NCI-H187 treated with DMSO at 0.1 percent for 48 hours (cell line): Measurements from ENCODE around the gene ZNF74.

ENCODE experiments used
- DNase-seq: peaks from one replicate; lab custom pipeline; 2025; lab: John Stamatoyannopoulos, UW

Gene ZNF74

DNA sequence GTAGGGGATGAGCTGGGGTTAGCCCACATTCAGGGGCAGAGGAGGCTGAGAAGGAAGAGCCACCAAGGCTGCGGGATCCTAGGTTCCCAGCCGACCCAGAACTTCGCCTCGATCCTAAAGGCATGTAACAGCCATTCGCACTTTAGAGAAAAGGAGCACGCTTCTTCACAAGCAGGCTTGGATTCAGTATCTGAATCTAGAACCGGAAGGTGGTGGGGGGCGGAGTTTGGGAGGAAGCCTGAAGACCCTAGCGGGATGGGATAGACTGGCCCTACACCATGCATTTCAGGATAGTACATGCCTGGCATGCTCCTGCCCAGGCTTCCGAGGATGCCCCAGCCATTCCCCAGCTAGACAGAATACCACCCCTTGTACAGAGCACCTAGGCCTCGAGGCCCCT, 39.2 kb downstream of the ZNF74 start:
- no peak for DNase-seq

DNA sequence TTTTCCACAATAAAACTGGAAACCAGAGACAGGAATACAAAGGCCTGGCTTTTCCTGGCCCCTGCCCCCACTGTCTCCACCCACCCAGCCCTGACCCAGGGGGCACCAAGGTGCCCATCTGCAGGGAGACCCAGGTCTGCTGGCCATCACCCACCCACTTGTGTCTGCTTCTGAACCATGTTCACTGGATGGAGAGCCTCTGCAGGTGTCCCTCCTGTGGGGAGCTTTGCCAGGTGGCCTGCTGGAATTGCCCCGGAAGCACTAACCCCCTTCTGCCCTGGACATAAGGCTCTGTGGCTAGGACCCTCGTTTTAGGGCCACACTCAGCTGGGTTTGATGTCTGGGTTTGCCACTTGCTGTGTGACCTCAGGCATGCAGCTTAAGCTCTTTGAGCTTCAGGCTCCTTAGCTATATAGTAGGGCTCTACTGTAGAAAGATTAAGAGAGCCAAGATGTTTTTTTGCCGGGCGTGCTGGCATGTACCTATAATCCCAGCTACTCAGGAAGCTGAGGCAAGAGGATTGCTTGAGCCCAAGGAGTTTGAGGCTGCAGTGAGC, 39.8 kb downstream of the ZNF74 start:
- DNase-seq = no peak

DNA sequence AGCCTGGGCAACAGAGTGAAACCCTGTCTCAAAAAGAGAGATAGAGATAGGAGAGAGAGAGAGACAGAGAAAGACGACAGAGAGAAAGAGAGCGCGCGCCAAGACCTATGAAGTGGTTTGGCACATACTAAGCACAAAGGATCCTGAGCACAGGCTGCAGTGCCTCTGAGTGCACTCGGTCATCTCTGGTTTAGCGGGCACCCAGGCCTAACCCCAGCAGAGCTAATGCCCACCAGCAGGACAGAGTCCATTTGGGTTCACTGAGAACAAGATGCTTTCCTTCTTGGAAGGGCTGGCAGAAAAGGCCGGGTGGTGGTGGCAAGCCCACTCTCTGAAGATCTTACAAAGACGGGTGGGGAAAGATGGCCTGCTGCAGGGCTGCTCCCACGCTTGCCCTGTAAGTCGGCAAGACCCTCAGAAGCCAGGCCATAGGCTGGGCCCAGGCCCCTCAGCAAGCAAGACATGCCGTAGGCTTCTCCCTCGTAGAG, 40.4 kb downstream of the ZNF74 start:
- no peak for DNase-seq

DNA sequence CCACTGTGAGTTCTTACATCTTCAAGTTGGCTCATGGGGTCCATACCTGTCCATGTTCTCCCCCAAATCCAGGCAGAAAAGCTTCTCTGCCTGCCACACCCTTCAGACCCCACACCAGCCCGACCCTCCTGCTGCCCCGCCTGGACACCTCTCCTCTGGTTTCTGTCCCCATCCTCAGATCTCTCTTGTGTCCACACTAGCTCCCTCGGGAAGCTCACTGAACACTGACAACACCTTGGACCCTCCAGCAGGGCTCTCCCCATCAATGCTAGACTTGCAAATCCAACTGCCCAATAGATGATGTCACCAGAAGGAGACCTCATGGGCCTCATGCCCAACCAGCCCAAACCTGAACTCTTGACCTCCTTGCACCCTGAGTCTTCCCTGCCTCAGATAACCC, 40.8 kb downstream of the ZNF74 start:
- no peak for DNase-seq

DNA sequence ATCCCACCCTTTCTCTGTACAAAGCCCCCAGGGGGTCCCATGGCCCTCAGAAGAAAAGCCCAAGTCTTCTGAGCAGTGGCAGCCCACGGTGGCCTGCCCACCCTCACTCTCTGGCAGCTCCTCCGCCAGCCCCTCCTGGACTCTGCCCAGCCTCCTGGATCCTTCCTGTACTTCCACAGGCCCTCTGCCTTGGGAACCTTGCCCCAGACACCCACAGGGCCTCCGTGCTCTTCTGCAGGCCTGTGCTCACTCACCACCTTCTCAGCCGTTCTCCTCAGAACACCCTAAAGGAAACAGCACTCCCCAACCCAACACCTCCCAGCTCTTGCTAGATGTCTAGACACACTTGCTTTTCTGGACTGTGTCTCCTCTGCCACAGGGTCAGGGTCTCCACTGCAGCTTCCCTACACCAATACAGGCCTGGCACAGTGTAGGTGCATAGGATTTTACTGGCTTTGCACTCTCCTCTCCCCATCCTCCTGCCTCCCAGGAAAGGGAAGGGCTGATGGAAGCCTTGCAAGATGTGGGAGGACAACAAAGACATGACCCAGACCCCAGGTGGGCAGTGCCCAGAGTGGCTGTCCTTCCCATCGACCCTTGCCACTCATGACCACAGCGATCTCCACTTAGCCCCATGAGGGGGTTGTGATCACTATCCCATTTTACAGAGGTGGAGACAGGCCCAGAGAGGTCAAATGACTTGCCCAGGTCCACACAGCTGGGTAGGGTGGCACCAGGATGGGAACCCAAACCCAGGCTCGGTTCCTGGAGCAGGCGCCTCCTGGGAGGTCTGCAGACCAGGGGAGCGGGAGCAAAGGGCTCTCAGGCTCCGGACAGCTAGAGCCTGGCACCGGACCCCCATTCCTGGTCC, 41.7 kb downstream of the ZNF74 start:
- DNase-seq = no peak

- DNase-seq = no peak
Measured at GRCh38 chr22:20436307-20436767, 42.4 kb downstream of the ZNF74 start.

DNA sequence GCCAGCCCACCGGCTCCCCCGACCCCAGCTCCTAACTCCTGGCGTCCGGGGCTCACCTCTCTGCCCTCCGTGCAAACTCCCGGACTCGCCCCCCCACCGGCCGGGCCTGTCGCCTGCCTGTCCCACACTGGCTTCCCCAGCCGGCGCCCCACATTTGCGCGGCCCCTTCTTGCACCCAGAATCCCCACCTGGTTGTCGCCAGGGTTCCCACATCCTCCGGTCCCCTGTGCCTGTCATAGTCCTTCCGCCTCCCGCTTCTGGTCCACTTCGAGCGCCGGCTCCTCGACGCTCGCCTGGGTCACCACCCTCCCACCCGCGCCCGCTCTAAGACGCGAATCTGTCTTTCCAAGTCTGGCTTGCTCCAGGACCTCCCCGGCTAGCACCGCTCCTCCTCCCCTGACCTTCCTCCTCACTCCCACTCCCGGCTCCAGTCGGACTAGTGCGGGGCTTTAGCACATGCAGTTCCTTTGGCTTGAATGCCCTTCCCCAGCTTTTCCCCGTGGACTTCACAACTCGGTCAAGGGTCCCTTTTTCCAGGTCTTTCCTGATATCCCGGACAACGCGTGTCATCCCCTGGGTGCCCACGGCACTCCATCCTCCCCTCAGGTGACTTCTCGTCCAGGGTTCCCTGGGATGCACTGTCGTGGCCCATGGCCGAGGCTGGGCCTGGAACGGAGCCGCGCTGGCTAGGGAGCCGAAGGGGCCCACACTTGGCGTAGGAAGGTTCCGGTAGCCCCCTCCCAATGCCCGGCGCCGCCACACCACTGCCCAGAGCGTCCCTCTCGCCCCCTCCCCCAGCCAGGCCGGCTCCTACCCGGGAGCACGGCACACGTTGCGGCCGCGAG, 43.0 kb downstream of the ZNF74 start:
- DNase-seq = no peak

DNA sequence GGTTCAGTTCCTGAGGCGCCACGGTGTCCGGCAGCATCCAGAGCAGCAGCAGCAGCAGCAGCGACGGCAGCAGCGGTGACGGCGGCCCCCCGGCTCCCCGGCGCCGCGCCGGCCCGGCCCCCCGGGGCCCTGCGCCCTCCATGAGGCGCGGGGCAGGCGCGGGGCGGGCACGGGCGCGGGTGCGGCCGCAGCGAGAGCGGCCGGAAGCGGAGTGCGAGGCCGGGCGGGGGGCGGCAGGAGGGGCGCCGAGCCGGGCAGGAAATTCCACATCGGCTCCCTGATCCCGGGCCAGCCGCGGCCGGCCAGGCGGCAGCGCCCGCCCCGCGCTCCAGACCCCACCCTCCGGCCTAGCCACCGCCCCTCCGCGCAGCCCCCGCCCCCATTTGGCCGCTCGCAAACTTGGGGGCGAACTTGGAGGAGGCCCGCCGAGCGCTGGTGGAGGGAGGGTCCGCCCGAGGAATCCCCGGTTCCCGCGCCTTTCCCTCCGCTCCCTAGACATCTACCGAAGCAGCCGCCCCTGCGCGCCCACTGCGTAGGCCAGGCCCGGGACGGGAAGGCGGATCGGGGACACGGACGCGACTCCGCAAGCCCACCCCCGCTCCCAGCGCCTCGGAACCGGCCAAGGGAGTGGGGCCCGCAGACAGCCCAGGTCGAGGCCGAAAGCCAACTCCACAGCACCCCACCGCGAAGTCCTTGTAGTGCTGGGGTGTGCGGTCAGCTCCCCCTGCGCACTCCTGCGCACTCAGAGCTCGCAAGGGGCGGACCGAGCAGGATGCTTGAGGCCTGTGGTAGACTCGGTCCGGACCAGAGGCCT, 43.9 kb downstream of the ZNF74 start, which contains the start of gene SCARF2:
SCARF2 (minus strand) TSS at position 213 of the 814 bp plus-strand sequence; CDS start at position 142, 71 bp downstream.
- no peak for DNase-seq

DNA sequence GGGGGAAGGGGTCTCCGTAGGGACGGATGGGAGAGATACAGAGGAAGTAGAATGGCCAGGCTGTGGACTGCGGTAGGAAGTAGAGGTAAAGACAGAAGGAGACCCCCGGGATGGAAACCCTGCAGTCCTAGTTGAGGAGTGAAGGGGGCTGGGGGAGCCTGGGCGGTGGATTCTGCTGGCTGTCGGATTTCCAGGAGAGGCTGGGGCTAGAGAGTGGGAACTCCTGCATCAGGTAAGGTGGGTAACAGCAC, 44.4 kb downstream of the ZNF74 start:
- DNase-seq = no peak

DNA sequence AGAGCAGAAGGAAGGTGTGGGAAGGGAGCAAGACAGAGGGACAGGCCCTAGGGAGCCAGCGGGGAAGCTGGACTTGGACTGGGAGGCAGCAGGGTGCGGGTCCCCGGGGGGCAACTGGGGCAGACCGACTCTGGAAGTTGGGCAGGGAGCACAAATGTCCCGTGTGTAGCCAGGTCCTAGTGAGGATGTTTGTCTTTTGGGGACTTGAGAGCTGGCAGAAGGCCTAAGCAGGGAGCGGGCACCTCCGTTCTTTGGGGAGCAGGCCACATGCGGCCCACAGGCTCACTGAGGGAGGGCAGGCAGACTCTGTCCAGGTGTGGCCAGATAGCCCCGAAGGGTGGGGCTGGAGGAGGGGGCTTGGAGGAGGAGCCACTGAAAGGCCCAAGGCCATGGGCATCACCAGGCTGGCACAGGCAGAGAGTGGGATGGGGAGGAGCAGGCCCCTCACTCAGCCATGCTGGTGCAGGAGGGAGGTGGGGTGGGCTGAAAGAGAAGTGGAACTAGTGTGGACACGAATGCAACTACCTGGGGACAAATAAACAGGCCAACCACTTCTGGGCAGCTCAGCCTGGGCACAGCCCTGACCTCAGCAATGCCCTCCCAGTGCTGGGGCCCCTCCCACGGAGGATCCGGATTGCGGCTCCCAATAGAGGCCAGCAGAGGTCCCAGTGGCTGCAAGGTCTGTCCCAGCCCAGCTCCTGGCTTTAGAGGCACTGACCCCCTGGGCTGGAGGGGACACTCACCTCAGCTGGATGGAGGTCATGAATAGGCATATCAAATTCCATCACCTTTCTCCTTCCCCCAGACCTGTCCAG, 44.9 kb downstream of the ZNF74 start:
- no peak for DNase-seq

- no peak for DNase-seq
Measured at GRCh38 chr22:20439556-20439927, 45.6 kb downstream of the ZNF74 start.

- DNase-seq = no peak
Measured at GRCh38 chr22:20439928-20440575, 46.1 kb downstream of the ZNF74 start.

DNA sequence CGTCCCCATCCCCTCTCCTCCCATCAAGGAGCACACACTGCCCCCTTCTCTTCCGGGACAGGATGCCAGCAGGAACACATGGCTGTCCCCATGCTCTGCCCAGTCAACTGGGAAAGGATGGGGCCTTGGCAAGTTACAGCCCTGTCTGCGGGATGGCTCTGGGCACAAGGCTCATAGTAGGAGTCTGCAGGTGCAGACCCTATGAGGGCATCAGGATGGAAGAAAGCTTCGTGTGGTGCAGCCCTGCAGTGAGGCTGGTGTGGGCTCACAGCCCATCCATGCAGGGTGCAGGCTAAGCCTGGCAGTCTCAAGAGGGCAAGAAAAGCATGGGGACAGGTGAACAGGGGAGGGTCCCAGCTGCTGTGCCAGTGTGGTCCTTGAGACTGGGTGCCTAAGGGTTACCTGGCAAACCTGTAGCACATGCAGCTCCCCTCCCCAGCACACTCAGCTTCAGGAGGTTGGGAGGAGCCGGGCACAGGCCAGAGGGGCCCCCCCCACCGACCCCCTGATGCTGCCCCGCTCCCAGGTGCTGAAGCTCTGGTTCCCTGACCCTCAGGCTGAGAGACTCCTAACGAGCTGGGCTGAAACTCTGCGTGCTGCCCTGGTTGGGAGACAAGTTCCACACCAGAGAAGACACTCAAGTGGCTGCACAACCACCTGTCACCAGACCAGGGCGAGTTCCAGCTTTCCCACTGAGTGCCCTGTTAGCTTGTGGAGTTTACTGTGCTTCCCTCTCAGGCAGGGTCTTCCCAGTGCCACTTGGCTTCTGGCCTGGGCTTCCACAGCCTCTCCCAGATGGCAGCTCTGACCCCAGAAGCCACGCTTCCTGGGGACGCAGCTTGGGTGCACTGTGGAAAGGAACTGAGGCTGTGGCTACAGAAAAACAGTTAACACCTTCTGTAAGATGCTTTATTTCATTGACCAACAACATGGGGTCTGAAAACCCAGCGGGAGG, 47.0 kb downstream of the ZNF74 start:
- no peak for DNase-seq

GRCh38 chr22:20441631-20442484, 47.9 kb downstream of the ZNF74 start:
- no peak for DNase-seq

GRCh38 chr22:20442485-20443284, 48.7 kb downstream of the ZNF74 start:
- no peak for DNase-seq

GRCh38 chr22:20444325-20444724, 50.4 kb downstream of the ZNF74 start:
- DNase-seq = no peak

- no peak for DNase-seq
Measured at GRCh38 chr22:20446383-20446970, 52.5 kb downstream of the ZNF74 start.
